GM20000 (cell line): ENCODE data around the gene NDUFS2.

Experiments used
- DNase-seq: peaks from one replicate; pipeline ENCODE4 v3.0.0; 2012; ENCODE audit warnings: low spot score
- TF ChIP-seq, protein P1 (sequence below): IDR thresholded peaks from 2 replicates; pipeline ENCODE4 v1.5.1; 2012; ENCODE audit warnings: mild to moderate bottlenecking, control low read depth; ENCODE audit errors: extremely low read depth, missing control alignments

NDUFS2 gene

DNA sequence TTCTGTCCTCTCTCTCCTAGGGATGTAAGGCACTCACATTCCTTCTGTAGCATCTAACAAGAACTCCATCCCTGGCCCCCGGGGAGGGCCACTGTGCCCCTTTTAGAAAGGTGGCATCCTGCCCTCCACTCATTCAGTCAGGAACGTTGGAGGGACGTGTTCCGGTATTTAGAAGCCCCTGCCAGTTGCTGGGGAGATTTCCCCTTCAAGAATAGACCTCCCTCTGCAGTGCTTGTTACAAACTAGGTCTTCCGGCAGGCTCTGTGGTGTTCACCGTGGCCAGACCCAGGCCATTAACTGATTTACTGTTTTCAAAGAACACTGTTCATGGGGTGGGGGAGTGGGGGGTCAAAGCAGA is 57.2 kb downstream of the NDUFS2 start:
- DNase-seq, result no peak
- TF ChIP-seq, protein P1, sequence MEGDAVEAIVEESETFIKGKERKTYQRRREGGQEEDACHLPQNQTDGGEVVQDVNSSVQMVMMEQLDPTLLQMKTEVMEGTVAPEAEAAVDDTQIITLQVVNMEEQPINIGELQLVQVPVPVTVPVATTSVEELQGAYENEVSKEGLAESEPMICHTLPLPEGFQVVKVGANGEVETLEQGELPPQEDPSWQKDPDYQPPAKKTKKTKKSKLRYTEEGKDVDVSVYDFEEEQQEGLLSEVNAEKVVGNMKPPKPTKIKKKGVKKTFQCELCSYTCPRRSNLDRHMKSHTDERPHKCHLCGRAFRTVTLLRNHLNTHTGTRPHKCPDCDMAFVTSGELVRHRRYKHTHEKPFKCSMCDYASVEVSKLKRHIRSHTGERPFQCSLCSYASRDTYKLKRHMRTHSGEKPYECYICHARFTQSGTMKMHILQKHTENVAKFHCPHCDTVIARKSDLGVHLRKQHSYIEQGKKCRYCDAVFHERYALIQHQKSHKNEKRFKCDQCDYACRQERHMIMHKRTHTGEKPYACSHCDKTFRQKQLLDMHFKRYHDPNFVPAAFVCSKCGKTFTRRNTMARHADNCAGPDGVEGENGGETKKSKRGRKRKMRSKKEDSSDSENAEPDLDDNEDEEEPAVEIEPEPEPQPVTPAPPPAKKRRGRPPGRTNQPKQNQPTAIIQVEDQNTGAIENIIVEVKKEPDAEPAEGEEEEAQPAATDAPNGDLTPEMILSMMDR, result no peak

GRCh38 chr1:161259765-161260164 is 57.6 kb downstream of the NDUFS2 start:
- TF ChIP-seq, protein P1, result no peak
- no peak for DNase-seq

- TF ChIP-seq, protein P1, result no peak
- peak; percentile 45 for DNase-seq
Observed at GRCh38 chr1:161260376-161261260, 58.5 kb downstream of the NDUFS2 start.

- DNase-seq, result peak; percentile 7
- TF ChIP-seq, protein P1, result no peak
Observed at GRCh38 chr1:161261261-161262235, 59.4 kb downstream of the NDUFS2 start.
